H1 (cell line): ENCODE results near the gene PLEKHG2. TPM values are rescaled to one million over a fixed set of nuclear protein-coding genes. Genes with fewer than 3 reads are reported as not detected.

Experiments
- BCL11A ChIP-seq, 2 experiments: IDR thresholded peaks; one replicate each; pipeline ENCODE4 v1.6.1; 2011; ENCODE audit warnings: low read depth in 2 of 2, low read length in 2 of 2, mild to moderate bottlenecking in 2 of 2
- CBX8 ChIP-seq: fragments of 300-800, 300-1000 bp; sonication (generic); IDR thresholded peaks from 2 replicates; pipeline ENCODE4 v1.7.1; 2016; ENCODE audit warnings: low read depth, low read length, borderline replicate concordance
- CHD2 ChIP-seq: IDR thresholded peaks from 2 replicates; pipeline ENCODE4 v1.6.1; 2012; ENCODE audit warnings: low read length, improper control_type of control experiment
- CHD7 ChIP-seq: fragments of 300-600 bp; sonication (generic); IDR thresholded peaks from 2 replicates; pipeline ENCODE4 v1.7.1; 2012; ENCODE audit warnings: low read length, moderate library complexity, mild to moderate bottlenecking, inconsistent platforms; ENCODE audit not compliant: insufficient replicate concordance
- FOSL1 ChIP-seq: IDR thresholded peaks from 2 replicates; pipeline ENCODE4 v1.6.1; 2011; ENCODE audit warnings: mild to moderate bottlenecking, low read depth, low read length, moderate library complexity; ENCODE audit not compliant: insufficient read depth
- NRF1 ChIP-seq: IDR thresholded peaks from 2 replicates; pipeline ENCODE4 v1.6.1; 2011; ENCODE audit warnings: mild to moderate bottlenecking, low read depth, low read length, improper control_type of control experiment
- RNF2 ChIP-seq: fragments of 200-900, 300-1000 bp; sonication (generic); IDR thresholded peaks from 2 replicates; pipeline ENCODE4 v1.7.1; 2016; ENCODE audit warnings: borderline replicate concordance, low read depth, mild to moderate bottlenecking, antibody characterized with exemption, low read length; ENCODE audit not compliant: poor library complexity, severe bottlenecking; ENCODE audit errors: missing control alignments
- TAF1 ChIP-seq: IDR thresholded peaks from 2 replicates; pipeline ENCODE4 v1.6.1; 2011; ENCODE audit warnings: mild to moderate bottlenecking, low read depth, low read length
- TCF12 ChIP-seq: IDR thresholded peaks from 2 replicates; pipeline ENCODE4 v1.6.1; 2011; ENCODE audit warnings: low read depth, mild to moderate bottlenecking, low read length
- TEAD4 ChIP-seq: IDR thresholded peaks from 2 replicates; pipeline ENCODE4 v1.6.1; 2012; ENCODE audit warnings: low read depth, low read length, inconsistent platforms, mixed read lengths
- polyA plus RNA-seq, 7 experiments: library from polyadenylated mRNA; depleted of rRNA in 3 of 7; stranded (reverse) in 5 of 7; unstranded in 2 of 7; fragments of >200 nt in 5 of 7; fragments of 200-250 nt in 2 of 7; gene quantifications; 1 replicate in 5 of 7; 2 replicates in 1 of 7; 4 replicates in 1 of 7; pipeline versions ENCODE4 v1.2.1 to v1.2.3, GENCODE V29; 2011 to 2013; ENCODE audit warnings: missing spikeins in 2 of 7, mixed read lengths in 2 of 7
- total RNA-seq: library from RNA; stranded (reverse); fragmentation: NEBNext Ultra II Directional; extraction: Animal tissue kit (Norgen Biotek cat#: 25700); gene quantifications from 2 replicates; pipeline ENCODE4 v1.2.1, GENCODE V29; 2021

Gene PLEKHG2
- total and polyA plus RNA-seq, 2 of the 8 experiments (the other 6 are each of a cell fraction or from before 2014, with no cell fraction given), result 16.9 to 65.7 TPM

GRCh38 chr19:39423258-39424086, 11.0 kb downstream of the PLEKHG2 start (continued):
- TF ChIP-seq CHD7, result no peak
- no peak for TF ChIP-seq TAF1
- no peak for TF ChIP-seq CHD2
- no peak for TF ChIP-seq TCF12
- no peak for TF ChIP-seq TEAD4
- no peak for TF ChIP-seq BCL11A (IDR thresholded peaks at IDR 0.05; ENCODE audit: low read depth in 2 of 2, low read length in 2 of 2)
- no peak for TF ChIP-seq RNF2
- TF ChIP-seq CBX8, result no peak
- TF ChIP-seq FOSL1, result no peak
- TF ChIP-seq NRF1, result no peak
